Activated naive CD8-positive, alpha-beta T cell (primary cell): ENCODE results near the gene HERC2.
"Not testable (repeated sequence)": the region's sequence is repeated elsewhere in the genome, so short reads cannot be mapped to it uniquely, and the experiment has no call there.

ENCODE experiments used
- H3K27ac Mint-ChIP-seq: one replicate; pipeline ENCODE4 v1.8.0; 2021; ENCODE audit warnings: mixed read lengths
- H3K27me3 Mint-ChIP-seq: one replicate; pipeline ENCODE4 v1.8.0; 2021; ENCODE audit warnings: mixed read lengths
- H3K36me3 Mint-ChIP-seq: one replicate; pipeline ENCODE4 v1.8.0; 2021; ENCODE audit warnings: mixed read lengths
- H3K4me1 Mint-ChIP-seq: one replicate; pipeline ENCODE4 v1.8.0; 2021; ENCODE audit warnings: low read depth, mixed read lengths
- H3K4me3 Mint-ChIP-seq: one replicate; pipeline ENCODE4 v1.8.0; 2021; ENCODE audit warnings: mild to moderate bottlenecking, mixed read lengths
- H3K9me3 Mint-ChIP-seq: one replicate; pipeline ENCODE4 v1.8.0; 2021; ENCODE audit warnings: low read depth, mixed read lengths

Gene HERC2

GRCh38 chr15:28264166-28264565 is 57.8 kb downstream of the HERC2 start:
- no peak overlapping the region for H3K27ac Mint-ChIP-seq
- peaks cover 13% of the 10 kb centered on the region for H3K36me3 Mint-ChIP-seq
- peaks cover 16% of the 10 kb centered on the region for H3K4me1 Mint-ChIP-seq
- H3K4me3 Mint-ChIP-seq: no peak overlapping the region
- no peaks in the 10 kb centered on the region for H3K27me3 Mint-ChIP-seq
- no peaks in the 10 kb centered on the region for H3K9me3 Mint-ChIP-seq

GRCh38 chr15:28262438-28262837 is 59.5 kb downstream of the HERC2 start:
- Mint-ChIP-seq H3K27ac (no peak overlapping the region), H3K4me3 (no peak overlapping the region), H3K27me3 (no peaks in the 10 kb centered on the region), H3K9me3 (no peaks in the 10 kb centered on the region), H3K36me3 (peaks cover 10% of the 10 kb centered on the region), H3K4me1 (peaks cover 16% of the 10 kb centered on the region)

- H3K4me3 Mint-ChIP-seq: no peak overlapping the region
- no peaks in the 10 kb centered on the region for H3K9me3 Mint-ChIP-seq
- H3K27ac Mint-ChIP-seq: no peak overlapping the region
- peaks cover 15% of the 10 kb centered on the region for H3K36me3 Mint-ChIP-seq
- no peaks in the 10 kb centered on the region for H3K27me3 Mint-ChIP-seq
- H3K4me1 Mint-ChIP-seq: peaks cover 16% of the 10 kb centered on the region
Measured at GRCh38 chr15:28260722-28261121, 61.3 kb downstream of the HERC2 start.

GRCh38 chr15:28260317-28260716 is 61.7 kb downstream of the HERC2 start:
- H3K27ac Mint-ChIP-seq: no peak overlapping the region
- H3K36me3 Mint-ChIP-seq: peaks cover 16% of the 10 kb centered on the region
- H3K9me3 Mint-ChIP-seq: no peaks in the 10 kb centered on the region
- H3K4me3 Mint-ChIP-seq: no peak overlapping the region
- H3K4me1 Mint-ChIP-seq: peaks cover 16% of the 10 kb centered on the region
- no peaks in the 10 kb centered on the region for H3K27me3 Mint-ChIP-seq

- H3K4me3 Mint-ChIP-seq: no peak overlapping the region
- no peaks in the 10 kb centered on the region for H3K9me3 Mint-ChIP-seq
- peaks cover 26% of the 10 kb centered on the region for H3K36me3 Mint-ChIP-seq
- no peaks in the 10 kb centered on the region for H3K27me3 Mint-ChIP-seq
- no peak overlapping the region for H3K27ac Mint-ChIP-seq
- peaks cover 8% of the 10 kb centered on the region for H3K4me1 Mint-ChIP-seq
Measured at GRCh38 chr15:28255965-28256364, 66.0 kb downstream of the HERC2 start.

- H3K4me1 Mint-ChIP-seq: no peaks in the 10 kb centered on the region
- no peak overlapping the region for H3K27ac Mint-ChIP-seq
- H3K27me3 Mint-ChIP-seq: no peaks in the 10 kb centered on the region
- no peak overlapping the region for H3K4me3 Mint-ChIP-seq
- H3K36me3 Mint-ChIP-seq: peaks cover 36% of the 10 kb centered on the region
- H3K9me3 Mint-ChIP-seq: no peaks in the 10 kb centered on the region
Measured at GRCh38 chr15:28252831-28253230, 69.1 kb downstream of the HERC2 start.

GRCh38 chr15:28246605-28247004 is 75.4 kb downstream of the HERC2 start:
- no peaks in the 10 kb centered on the region for H3K27me3 Mint-ChIP-seq
- H3K9me3 Mint-ChIP-seq: no peaks in the 10 kb centered on the region
- peaks cover 41% of the 10 kb centered on the region for H3K36me3 Mint-ChIP-seq
- H3K27ac Mint-ChIP-seq: no peak overlapping the region
- no peak overlapping the region for H3K4me3 Mint-ChIP-seq
- no peaks in the 10 kb centered on the region for H3K4me1 Mint-ChIP-seq

GRCh38 chr15:28243901-28244300 is 78.1 kb downstream of the HERC2 start:
- Mint-ChIP-seq H3K9me3 (no peaks in the 10 kb centered on the region), H3K27me3 (no peaks in the 10 kb centered on the region), H3K27ac (no peak overlapping the region), H3K4me1 (no peaks in the 10 kb centered on the region), H3K4me3 (no peak overlapping the region), H3K36me3 (peaks cover 43% of the 10 kb centered on the region)

- Mint-ChIP-seq H3K36me3 (peaks cover 40% of the 10 kb centered on the region), H3K27me3 (no peaks in the 10 kb centered on the region), H3K4me3 (no peak overlapping the region), H3K4me1 (peaks cover 2% of the 10 kb centered on the region), H3K9me3 (no peaks in the 10 kb centered on the region), H3K27ac (no peak overlapping the region)
Measured at GRCh38 chr15:28243399-28243798, 78.6 kb downstream of the HERC2 start.

GRCh38 chr15:28238296-28238695 is 83.7 kb downstream of the HERC2 start:
- H3K4me3 Mint-ChIP-seq, H3K27me3 Mint-ChIP-seq, H3K27ac Mint-ChIP-seq, H3K4me1 Mint-ChIP-seq, H3K9me3 Mint-ChIP-seq: not testable (repeated sequence)
- peaks cover 24% of the 10 kb centered on the region for H3K36me3 Mint-ChIP-seq

- peaks cover 10% of the 10 kb centered on the region for H3K36me3 Mint-ChIP-seq
- not testable (repeated sequence) for H3K4me3 Mint-ChIP-seq, H3K27me3 Mint-ChIP-seq, H3K27ac Mint-ChIP-seq, H3K4me1 Mint-ChIP-seq, H3K9me3 Mint-ChIP-seq
Measured at GRCh38 chr15:28231743-28232142, 90.2 kb downstream of the HERC2 start.

- not testable (repeated sequence) for H3K4me1 Mint-ChIP-seq, H3K27ac Mint-ChIP-seq, H3K4me3 Mint-ChIP-seq, H3K9me3 Mint-ChIP-seq, H3K27me3 Mint-ChIP-seq
- H3K36me3 Mint-ChIP-seq: peaks cover 12% of the 10 kb centered on the region
Measured at GRCh38 chr15:28231336-28231735, 90.6 kb downstream of the HERC2 start.

GRCh38 chr15:28228990-28229640 is 92.9 kb downstream of the HERC2 start:
- not testable (repeated sequence) for H3K27ac Mint-ChIP-seq, H3K4me3 Mint-ChIP-seq, H3K4me1 Mint-ChIP-seq, H3K27me3 Mint-ChIP-seq, H3K9me3 Mint-ChIP-seq
- H3K36me3 Mint-ChIP-seq: peaks cover 21% of the 10 kb centered on the region

- Mint-ChIP-seq H3K9me3 (no peaks in the 10 kb centered on the region), H3K27ac (no peak overlapping the region), H3K36me3 (peaks cover 21% of the 10 kb centered on the region), H3K4me1 (no peaks in the 10 kb centered on the region), H3K27me3 (no peaks in the 10 kb centered on the region), H3K4me3 (no peak overlapping the region)
Measured at GRCh38 chr15:28228096-28228495, 93.9 kb downstream of the HERC2 start.

GRCh38 chr15:28227303-28227702 is 94.7 kb downstream of the HERC2 start:
- not testable (repeated sequence) for H3K27me3 Mint-ChIP-seq, H3K27ac Mint-ChIP-seq, H3K4me3 Mint-ChIP-seq, H3K4me1 Mint-ChIP-seq, H3K9me3 Mint-ChIP-seq
- H3K36me3 Mint-ChIP-seq: peaks cover 18% of the 10 kb centered on the region

GRCh38 chr15:28222612-28223011 is 99.4 kb downstream of the HERC2 start:
- H3K36me3 Mint-ChIP-seq: peaks cover 15% of the 10 kb centered on the region
- H3K4me1 Mint-ChIP-seq, H3K27ac Mint-ChIP-seq, H3K27me3 Mint-ChIP-seq, H3K9me3 Mint-ChIP-seq, H3K4me3 Mint-ChIP-seq: not testable (repeated sequence)
